Fibroblast of mammary gland (primary cell): ENCODE data around the gene ADAMTSL2.

ENCODE experiments used
- DNase-seq: peaks from one replicate; pipeline ENCODE4 v3.0.0-alpha.2; 2010; ENCODE audit warnings: low read depth
- H3K4me3 ChIP-seq: 2 replicates; pipeline ENCODE4 v1.5.1; 2011; ENCODE audit warnings: low read depth, mild to moderate bottlenecking, low read length, moderate library complexity; ENCODE audit not compliant: control insufficient read depth
- TF ChIP-seq, protein P1 (sequence below): conservative IDR thresholded peaks from 2 replicates; pipeline ENCODE4 v1.5.1; 2011; ENCODE audit warnings: low read depth, low read length, inconsistent platforms; ENCODE audit not compliant: control insufficient read depth, insufficient read depth

The ADAMTSL2 gene

DNA sequence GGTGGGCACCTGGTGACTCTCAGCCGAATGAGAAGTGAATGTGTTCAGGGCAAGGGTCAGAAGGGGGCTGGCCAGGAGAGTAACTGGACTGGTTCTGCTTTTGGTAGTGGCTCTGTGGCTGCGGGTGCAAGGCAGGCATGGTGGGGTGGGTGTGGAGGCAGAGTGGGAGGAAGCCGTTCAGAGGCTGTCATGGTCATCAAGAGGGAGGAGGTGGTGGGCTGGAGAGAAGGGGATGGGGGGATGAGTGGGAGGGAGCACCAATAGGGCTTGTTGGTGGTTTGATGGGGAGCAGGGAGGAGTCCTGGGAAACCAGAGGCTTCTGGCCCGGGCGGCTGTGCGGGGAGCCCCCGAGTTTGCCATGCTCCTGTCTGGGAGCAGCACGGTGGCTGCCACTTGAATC lies 61.4 kb downstream of the ADAMTSL2 start:
- no peak for DNase-seq
- no peak overlapping the region for H3K4me3 ChIP-seq
- TF ChIP-seq, protein P1, sequence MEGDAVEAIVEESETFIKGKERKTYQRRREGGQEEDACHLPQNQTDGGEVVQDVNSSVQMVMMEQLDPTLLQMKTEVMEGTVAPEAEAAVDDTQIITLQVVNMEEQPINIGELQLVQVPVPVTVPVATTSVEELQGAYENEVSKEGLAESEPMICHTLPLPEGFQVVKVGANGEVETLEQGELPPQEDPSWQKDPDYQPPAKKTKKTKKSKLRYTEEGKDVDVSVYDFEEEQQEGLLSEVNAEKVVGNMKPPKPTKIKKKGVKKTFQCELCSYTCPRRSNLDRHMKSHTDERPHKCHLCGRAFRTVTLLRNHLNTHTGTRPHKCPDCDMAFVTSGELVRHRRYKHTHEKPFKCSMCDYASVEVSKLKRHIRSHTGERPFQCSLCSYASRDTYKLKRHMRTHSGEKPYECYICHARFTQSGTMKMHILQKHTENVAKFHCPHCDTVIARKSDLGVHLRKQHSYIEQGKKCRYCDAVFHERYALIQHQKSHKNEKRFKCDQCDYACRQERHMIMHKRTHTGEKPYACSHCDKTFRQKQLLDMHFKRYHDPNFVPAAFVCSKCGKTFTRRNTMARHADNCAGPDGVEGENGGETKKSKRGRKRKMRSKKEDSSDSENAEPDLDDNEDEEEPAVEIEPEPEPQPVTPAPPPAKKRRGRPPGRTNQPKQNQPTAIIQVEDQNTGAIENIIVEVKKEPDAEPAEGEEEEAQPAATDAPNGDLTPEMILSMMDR = no peak

DNA sequence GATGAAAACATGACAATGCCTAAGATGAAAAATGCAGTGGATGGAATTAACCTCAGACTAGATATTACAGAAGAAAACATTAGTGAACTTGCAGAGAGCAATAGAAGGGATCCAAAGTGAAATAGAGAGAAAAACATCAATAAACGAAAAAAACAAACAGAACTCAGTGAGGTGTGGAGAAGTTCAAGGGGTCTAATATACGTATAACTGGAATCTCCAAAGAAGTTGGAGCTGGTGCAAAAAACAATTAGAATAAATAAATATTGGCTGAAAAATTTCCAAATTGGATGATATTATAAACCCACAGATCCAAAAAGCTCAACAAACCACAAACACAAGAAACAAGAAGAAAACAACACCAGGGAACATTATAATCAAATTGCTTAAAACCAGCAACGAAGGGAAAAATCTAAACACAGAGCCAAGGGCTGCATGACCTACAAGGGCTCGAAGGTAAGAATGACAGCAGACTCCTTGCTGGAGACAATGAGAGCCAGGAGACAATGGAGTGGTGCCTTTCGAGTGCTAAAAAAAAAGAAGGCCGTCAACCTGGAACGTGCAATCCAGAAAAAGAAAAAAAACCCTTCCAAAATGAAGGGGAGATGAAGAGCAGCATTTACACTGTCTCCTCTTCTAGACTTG lies 62.9 kb downstream of the ADAMTSL2 start:
- TF ChIP-seq, protein P1 = no peak
- no peak overlapping the region for H3K4me3 ChIP-seq
- DNase-seq = peak; percentile 28

DNA sequence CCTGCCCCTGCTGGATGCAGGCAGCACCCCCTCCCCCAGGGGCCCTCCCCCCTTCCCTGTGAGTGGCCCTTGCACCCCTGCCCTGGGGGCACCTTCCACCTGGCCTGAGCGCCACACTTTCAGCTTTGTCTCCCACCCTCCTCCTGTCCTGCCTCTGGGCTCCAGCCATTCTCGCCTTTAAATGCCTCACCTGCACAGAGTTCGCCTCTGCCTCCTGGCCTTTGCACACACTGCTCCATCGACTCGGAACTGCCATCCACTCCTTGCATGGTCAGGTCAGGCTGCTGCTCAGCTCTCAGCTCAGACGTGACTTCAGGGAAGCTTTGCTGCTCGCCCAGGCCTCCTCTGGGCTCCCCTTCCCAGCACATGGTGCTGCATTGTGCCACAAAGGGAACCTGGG lies 64.5 kb downstream of the ADAMTSL2 start:
- TF ChIP-seq, protein P1 = no peak
- no peak overlapping the region for H3K4me3 ChIP-seq
- no peak for DNase-seq

DNA sequence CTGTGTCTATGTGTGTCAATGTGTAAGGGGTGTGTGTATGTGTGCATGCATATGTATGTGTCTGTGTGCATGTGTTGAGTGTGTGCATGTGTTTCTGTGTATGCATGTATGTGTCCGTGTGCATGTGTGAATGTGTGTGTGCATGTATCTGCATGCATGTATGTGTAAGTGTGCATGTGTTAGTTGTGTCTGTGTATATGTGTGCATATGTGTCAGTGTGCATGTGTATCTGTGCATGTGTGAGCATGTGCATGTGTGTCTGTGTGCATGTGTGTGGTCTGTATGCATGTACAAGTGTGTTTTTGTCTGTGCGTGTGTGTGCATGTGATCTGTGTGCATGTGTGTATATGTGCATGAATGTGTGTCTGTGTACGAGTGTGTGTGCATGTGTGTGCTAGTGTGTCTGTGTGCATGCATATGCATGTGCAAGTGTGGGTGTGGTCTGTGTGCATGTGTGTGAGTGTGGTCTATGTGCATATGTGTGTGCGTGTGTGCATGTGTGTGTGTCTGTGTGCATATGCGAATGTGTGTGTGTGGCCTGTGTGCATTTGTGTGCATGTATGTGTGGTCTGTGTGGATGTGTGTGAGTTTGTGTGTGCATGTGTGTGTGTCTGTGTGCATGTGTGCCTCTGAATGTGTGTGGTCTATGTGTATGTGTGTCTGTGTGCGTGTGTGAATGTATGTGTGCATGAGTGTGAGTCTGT lies 65.1 kb downstream of the ADAMTSL2 start:
- DNase-seq = no peak
- TF ChIP-seq, protein P1 = no peak
- no peak overlapping the region for H3K4me3 ChIP-seq

GRCh38 chr9:133600739-133601138 lies 66.2 kb downstream of the ADAMTSL2 start:
- TF ChIP-seq, protein P1 = no peak
- no peak overlapping the region for H3K4me3 ChIP-seq
- DNase-seq = no peak

DNA sequence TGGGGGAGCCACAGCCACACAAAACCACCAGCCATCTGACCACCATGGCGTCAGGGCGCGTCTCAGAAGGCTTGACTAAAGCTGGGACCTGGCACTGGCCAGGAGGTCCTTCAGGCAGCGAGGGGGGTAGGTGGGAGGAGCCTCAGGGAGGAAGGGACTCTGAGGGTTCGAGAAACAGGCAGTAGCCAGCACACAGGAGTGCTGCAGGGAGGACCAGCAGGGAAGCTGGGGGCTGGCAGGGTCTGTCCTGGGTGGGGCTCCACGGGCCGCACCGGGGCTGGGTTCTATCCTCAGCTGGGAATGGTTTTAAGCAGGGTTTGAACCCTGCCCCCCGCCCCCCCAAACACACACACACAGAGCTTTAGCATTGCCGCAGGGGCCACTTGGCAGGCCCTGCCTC lies 67.2 kb downstream of the ADAMTSL2 start:
- no peak for DNase-seq
- TF ChIP-seq, protein P1 = no peak

More for the DNA sequence above, 67.2 kb downstream of the ADAMTSL2 start:
- H3K4me3 ChIP-seq = no peak overlapping the region
